ENCODE results near the gene ELMO1.

Gene ELMO1

GRCh38 chr7:37076668-37077067 is 372.0 kb downstream of the ELMO1 start:
- DNase-seq = no peak

- no peak for DNase-seq
Observed at GRCh38 chr7:37074370-37074769, 374.3 kb downstream of the ELMO1 start.

DNA sequence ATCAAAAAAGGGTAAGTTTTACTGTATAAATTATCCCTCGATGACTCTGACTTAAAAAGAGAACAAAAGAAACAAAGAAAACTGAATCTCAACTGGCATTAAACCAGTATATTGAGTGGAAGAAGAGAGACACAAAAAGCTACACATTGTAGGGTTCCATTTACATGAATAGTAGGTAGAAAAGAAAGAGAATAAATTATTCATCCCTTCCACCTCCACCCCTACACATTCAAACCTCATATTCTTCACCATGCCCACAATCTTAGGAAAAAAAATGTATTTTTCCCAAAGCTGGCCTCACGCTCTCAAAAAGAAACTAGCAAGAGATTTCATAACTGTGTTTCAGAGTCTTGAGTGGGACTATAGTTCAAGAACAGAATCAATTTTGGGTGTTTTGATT is 377.5 kb downstream of the ELMO1 start:
- no peak for DNase-seq

DNA sequence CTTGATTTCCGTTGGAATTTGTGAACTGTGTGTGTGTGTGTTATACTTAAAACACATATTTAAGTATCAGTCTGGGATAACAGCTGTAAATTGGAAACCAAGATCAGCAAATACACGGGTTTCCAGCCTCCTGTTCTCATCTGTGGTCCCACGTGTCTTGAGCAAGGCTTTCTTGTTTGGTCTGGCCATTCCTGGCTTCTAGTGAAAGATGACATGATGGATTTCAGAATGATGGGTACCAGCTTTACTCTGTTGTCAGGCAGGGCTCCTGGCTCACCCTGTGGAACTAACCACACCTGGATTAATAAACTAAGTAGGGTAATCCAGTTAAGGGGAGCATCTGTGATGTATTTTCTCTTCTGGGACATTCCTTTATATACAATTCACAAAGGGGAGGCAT is 378.2 kb downstream of the ELMO1 start:
- DNase-seq = no peak

DNA sequence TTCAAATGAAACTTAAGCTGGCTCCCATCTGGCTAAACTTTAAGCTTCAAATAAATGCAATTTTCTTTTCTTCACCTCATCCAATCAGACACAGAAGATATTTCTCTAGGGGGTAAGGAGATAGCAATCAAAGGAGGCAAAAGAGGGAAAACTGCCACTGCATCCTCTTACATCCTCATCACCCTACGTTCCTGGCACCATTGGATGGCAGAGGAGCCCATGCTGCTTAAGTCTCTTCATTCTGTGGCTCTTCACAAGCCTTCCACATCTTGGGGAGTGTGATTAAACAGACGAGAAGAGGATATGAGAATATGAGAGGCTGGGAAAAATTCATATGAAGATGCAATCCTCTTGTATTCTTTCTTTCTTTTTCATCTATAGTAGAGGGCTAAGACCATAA is 378.6 kb downstream of the ELMO1 start:
- no peak for DNase-seq

GRCh38 chr7:37069336-37069735 is 379.3 kb downstream of the ELMO1 start:
- DNase-seq = no peak

GRCh38 chr7:37068902-37069301 is 379.8 kb downstream of the ELMO1 start:
- no peak for DNase-seq

GRCh38 chr7:37068038-37068437 is 380.6 kb downstream of the ELMO1 start:
- DNase-seq = no peak

- DNase-seq = no peak
Observed at GRCh38 chr7:37065779-37066271, 382.8 kb downstream of the ELMO1 start.

DNA sequence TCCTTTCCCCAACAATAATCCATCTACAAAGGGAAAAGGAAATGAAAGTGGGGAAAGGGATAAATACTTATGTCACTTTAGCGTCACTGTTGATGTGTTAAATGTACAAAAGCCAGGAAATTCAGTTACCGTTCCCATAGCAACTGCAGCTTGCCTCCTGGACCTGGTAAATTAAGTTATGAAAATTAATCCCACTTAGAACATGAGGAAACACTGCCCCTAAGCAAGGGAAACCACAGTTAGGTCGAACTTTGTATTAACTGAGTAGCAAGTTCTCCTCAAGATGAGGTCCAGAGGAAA is 386.2 kb downstream of the ELMO1 start:
- DNase-seq = no peak

DNA sequence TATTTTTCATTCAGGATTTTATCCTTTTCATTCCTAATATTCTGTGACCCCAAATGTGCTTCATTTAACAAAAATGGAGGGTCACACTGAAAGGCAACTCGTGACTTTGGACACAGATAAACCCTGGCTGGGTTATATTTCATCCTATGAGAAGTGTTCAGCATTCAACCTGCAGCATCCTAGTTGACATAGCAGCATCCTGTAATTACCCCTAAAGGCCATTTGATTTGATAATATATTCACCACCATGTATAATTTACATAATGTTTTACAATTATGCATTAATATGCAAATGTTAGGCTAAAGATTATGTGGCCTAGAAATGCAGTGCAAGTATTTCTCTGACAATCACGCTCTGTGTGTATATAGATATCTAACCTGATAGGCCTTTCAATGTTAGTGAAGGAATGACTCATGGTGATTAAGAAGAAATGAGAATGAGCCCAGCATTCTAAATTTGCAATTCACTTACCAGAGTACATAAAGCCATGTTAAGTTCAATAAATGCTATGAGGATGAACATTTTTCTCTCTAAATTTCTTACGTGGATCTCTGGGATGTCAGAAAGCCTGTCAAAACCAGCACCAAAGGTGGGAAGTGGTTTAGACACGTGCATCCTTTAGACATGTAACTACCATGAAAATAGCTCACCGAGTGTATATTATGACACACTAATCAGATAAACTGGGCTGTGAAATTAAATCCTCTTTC is 386.7 kb downstream of the ELMO1 start:
- no peak for DNase-seq

GRCh38 chr7:37056234-37056912 is 392.3 kb downstream of the ELMO1 start:
- DNase-seq = no peak

- DNase-seq = no peak
Observed at GRCh38 chr7:37054624-37055241, 393.9 kb downstream of the ELMO1 start.

- no peak for DNase-seq
Observed at GRCh38 chr7:37052705-37053104, 396.0 kb downstream of the ELMO1 start.

DNA sequence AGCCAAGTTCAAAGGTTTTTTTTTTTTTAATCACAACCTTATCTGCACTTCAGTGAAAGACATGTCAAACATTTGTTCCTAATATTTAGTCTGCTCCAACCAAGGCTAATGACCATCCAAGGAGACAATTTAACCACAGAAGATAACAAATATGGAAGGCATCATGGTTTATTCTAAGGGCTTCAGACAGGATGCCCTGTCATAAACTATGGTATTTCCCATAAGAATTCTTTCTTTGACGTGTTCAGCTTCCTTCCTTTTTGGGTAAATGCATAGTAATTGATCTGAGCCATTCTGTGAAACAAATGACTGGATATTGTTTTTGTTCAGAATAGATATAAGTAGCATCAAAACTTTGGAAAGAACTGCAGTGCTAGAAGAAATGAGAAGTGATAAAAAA is 397.9 kb downstream of the ELMO1 start:
- DNase-seq = no peak

GRCh38 chr7:37048674-37049073 is 400.0 kb downstream of the ELMO1 start:
- no peak for DNase-seq

- DNase-seq = no peak
Observed at GRCh38 chr7:37047260-37047659, 401.4 kb downstream of the ELMO1 start.

DNA sequence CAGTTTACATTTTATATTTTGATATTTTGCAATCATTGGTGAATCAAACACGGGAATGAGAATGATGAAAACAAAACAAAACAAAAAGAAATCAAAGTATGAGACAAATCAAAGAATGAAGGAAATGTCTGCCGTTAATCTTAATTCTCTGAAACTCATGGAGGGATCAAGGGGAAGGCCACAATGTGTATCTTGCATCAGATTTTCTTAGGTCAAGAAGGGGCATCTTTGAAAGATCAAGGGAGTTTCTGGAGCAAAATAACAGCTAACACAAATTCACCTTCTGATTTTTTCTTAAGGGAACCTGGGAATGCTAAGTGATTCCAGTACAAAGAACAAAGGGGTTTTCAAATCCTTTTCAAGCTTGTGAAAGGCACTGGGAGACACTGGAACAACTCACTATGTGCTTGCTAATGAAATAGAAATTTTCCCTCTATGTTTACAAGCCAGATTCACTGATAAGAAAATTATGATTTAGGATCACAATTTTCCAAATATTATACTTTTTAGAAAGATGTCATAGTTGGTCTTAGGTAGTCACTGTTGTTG is 402.1 kb downstream of the ELMO1 start:
- no peak for DNase-seq

GRCh38 chr7:37045681-37046179 is 402.9 kb downstream of the ELMO1 start:
- DNase-seq = no peak

- no peak for DNase-seq
Observed at GRCh38 chr7:37041461-37041860, 407.2 kb downstream of the ELMO1 start.

GRCh38 chr7:37040330-37040729 is 408.3 kb downstream of the ELMO1 start:
- no peak for DNase-seq

DNA sequence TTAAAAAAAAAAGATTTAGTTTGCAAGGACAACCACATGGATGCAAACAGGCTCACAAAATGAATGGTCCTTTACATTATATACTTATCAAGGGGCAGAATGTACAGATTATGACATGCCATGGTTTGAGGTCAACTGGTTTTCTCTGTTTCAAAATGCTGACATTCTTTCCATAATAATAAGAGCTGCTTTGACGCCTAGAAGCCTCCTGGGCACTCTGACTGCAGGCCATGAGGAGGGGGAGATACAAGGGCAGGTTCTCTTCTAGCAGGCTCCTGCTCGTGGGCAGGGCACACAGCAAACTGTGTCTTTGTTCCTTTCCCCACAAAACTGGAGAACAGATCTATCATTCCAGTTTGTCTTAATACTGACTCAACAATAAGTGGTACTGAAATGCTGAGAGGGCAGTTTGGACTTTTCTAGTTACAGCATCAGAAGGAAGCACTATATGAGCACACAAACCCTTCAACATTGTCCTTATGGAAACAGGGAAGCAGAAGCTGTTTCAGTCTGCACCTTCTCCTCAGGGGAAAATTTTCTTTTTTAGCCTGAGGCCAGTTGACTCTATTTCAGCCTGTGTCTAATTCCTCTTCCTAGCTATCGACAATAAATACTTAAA is 409.4 kb downstream of the ELMO1 start:
- DNase-seq = no peak

DNA sequence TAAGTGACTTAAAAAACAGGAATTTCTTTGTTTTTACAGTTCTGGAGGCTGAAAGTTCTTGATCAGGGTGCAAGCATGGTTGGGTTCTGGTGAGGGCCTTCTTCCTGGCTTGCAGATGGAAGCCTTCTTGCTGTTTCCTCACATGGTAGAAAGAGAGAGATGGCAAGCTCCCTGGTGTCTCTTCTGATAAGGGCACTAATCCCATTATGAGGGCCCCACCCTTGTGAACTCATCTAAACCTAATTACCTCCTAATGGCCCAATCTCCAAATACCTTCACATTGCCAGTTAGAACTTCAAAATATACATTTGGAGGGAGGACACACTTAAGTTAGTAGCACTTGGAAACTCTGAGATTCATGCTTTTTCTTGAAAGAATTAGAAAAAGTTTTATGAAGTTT is 410.0 kb downstream of the ELMO1 start:
- no peak for DNase-seq

Measured in NCI-H446 (cell line).